ENCODE measurements around the gene SLC44A4.
A peak's percentile ranks its signal among the peaks of the same experiment; 100 is the strongest.

SLC44A4 gene

GRCh38 chr6:31900917-31901414 lies 22.2 kb upstream of the SLC44A4 start:
- no peak for DNase-seq

GRCh38 chr6:31899882-31900722 lies 21.3 kb upstream of the SLC44A4 start:
- DNase-seq: no peak

- no peak for DNase-seq
Measured at GRCh38 chr6:31899215-31899614, 20.4 kb upstream of the SLC44A4 start.

GRCh38 chr6:31898383-31899011 lies 19.7 kb upstream of the SLC44A4 start:
- DNase-seq: no peak

- DNase-seq: peak; percentile 73
Measured at GRCh38 chr6:31897612-31898382, 19.0 kb upstream of the SLC44A4 start, which contains the start of gene EHMT2. TSS of gene EHMT2 (minus strand) at chr6:31897698. CDS start at chr6:31897677, 21 bp downstream.

GRCh38 chr6:31896856-31897611 lies 18.2 kb upstream of the SLC44A4 start:
- DNase-seq: no peak

GRCh38 chr6:31896493-31896855 lies 17.7 kb upstream of the SLC44A4 start:
- no peak for DNase-seq

GRCh38 chr6:31892821-31893220 lies 14.0 kb upstream of the SLC44A4 start:
- DNase-seq: no peak

- no peak for DNase-seq
Measured at GRCh38 chr6:31889331-31889972, 10.7 kb upstream of the SLC44A4 start.

- no peak for DNase-seq
Measured at GRCh38 chr6:31888276-31889258, 9.8 kb upstream of the SLC44A4 start.

- DNase-seq: no peak
Measured at GRCh38 chr6:31887173-31888007, 8.6 kb upstream of the SLC44A4 start.

GRCh38 chr6:31886541-31886991 lies 7.8 kb upstream of the SLC44A4 start:
- no peak for DNase-seq

- no peak for DNase-seq
Measured at GRCh38 chr6:31884528-31885035, 5.8 kb upstream of the SLC44A4 start.

- no peak for DNase-seq
Measured at GRCh38 chr6:31883676-31884075, 4.9 kb upstream of the SLC44A4 start.

- no peak for DNase-seq
Measured at GRCh38 chr6:31882344-31882743, 3.5 kb upstream of the SLC44A4 start.

- no peak for DNase-seq
Measured at GRCh38 chr6:31881136-31881859, 2.5 kb upstream of the SLC44A4 start.

GRCh38 chr6:31880616-31881015 lies 1.8 kb upstream of the SLC44A4 start:
- no peak for DNase-seq

GRCh38 chr6:31879901-31880300 lies 1.1 kb upstream of the SLC44A4 start:
- DNase-seq: no peak

- DNase-seq: no peak
Measured at GRCh38 chr6:31879143-31879542, 346 bp upstream of the SLC44A4 start.
